Astrocyte of the cerebellum (primary cell): ENCODE results near the gene MYO5A.
"Not testable (repeated sequence)": the region's sequence is repeated elsewhere in the genome, so short reads cannot be mapped to it uniquely, and the experiment has no call there.

Experiments used
- DNase-seq: peaks from one replicate; pipeline ENCODE4 v3.0.0-alpha.2; 2011; ENCODE audit warnings: low read depth
- H3K4me3 ChIP-seq: 2 replicates; pipeline ENCODE4 v1.5.1; 2011; ENCODE audit warnings: mild to moderate bottlenecking, low read depth, low read length, moderate library complexity
- CTCF ChIP-seq: IDR thresholded peaks from 2 replicates; pipeline ENCODE4 v1.5.1; 2012; ENCODE audit warnings: low read length, low read depth, moderate library complexity, mild to moderate bottlenecking; ENCODE audit errors: missing control alignments
- in situ Hi-C: cut with HindIII; loops from 2 replicates; pipeline ENCODE4 v1.10.0; 2017; ENCODE audit warnings: low sequenced_read_pairs

MYO5A gene

GRCh38 chr15:52566889-52567288, 38.2 kb upstream of the MYO5A start:
- in situ Hi-C loops = no loop called here
- peak overlapping the region; percentile 74 for H3K4me3 ChIP-seq
- TF ChIP-seq CTCF = no peak
- DNase-seq = no peak

DNA sequence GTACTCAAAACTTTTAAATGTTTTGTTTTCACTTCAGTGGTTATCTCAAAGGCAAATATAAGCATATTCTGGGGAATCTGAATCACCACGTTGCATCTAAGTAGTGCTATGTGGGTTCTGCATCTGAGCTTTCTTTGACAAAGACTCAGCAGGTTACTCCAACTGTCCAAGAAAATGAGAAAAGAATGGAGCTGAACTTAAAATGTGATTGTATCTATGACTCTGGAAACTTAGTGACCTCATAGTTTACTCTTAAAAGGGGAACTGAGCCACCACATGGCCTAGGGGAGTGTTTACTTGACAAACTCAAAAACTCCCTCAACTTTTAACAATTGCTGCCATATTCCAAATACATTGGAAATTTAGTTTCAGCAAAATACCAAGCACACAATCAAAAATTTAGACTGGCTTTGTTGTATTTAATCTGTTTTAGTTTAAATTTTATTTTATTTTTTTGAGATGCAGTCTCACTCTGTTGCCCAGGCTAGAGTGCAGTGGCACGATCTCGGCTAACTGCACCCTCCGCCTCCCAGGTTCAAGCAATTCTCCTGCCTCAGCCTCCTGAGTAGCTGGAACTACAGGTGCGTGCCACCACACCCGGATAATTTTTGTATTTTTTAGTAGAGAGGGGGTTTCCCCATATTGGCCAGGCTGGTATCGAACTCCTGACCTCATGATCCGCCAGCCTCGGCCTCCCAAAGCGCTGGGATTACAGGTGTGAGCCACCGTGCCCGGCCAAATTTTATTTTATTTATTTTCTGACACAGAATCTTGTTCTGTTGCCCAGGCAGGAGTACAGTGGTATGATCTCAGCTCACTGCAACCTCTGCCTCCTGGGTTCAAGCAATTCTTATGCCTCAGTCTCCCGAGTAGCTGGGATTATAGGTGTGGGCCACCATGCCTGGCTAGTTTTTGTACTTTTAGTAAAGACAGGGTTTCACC, 37.0 kb upstream of the MYO5A start:
- peak; percentile 90 for DNase-seq
- H3K4me3 ChIP-seq, in situ Hi-C loops: not testable (repeated sequence)

DNA sequence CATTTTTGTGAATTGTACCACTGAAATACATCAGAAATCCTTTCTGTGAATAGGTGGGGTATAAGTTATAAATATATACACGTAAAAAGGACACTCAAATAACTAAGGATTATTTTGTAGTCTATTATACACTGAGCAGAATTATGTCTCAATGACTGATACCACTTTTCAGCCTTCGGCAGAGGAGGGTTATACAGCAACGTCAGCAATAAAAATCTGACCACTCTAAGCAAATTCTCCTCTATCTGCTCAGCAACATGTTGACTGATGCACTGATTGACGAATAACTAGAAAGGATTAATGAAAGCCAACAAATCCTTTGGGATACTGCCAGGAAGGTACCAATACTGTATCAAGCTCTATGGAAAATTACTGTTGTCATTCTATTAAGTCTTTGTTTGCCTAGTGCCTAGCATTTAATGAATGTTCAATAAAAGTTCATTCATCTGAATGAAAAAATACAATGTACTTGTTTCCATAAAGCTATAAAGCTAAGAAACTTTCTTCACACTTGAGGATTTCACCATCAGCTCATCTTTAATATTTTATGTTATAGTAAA, 34.9 kb upstream of the MYO5A start:
- in situ Hi-C loops = no loop called here
- no peak for DNase-seq
- TF ChIP-seq CTCF = no peak
- no peak overlapping the region for H3K4me3 ChIP-seq

- no peak overlapping the region for H3K4me3 ChIP-seq
- in situ Hi-C loops = no loop called here
- no peak for DNase-seq
- no peak for TF ChIP-seq CTCF
These were observed 30.9 kb upstream of the MYO5A start for GRCh38 chr15:52559575-52559974.

GRCh38 chr15:52559022-52559421, 30.3 kb upstream of the MYO5A start:
- in situ Hi-C loops = no loop called here
- no peak for DNase-seq
- no peak overlapping the region for H3K4me3 ChIP-seq
- no peak for TF ChIP-seq CTCF

DNA sequence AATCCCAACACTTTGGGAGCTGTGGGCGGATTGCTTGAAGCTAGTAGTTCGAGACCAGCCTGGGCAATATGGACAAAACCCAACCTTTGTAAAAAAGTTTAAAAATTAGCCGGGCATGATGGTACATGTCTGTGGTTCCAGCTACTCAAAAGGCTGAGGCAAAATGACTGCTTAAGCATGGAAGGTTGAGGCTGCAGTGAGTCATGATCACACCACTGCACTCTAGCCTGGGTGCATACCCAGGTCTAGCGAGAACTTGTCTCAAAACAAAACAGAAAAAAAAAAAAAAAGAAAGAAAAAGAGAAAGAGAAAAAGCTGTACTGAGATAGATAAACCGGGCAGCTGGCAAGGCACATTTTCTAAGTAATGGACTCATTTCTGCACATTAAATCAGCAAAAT, 29.5 kb upstream of the MYO5A start:
- no peak overlapping the region for H3K4me3 ChIP-seq
- DNase-seq = peak; percentile 18
- in situ Hi-C loops = no loop called here

More for the DNA sequence above, 29.5 kb upstream of the MYO5A start:
- no peak for TF ChIP-seq CTCF
